SK-N-MC (cell line): ENCODE data around the gene CUEDC2.

Experiments
- EZH2 ChIP-seq: fragments of 200-600 bp; sonication (generic); IDR thresholded peaks from one replicate; pipeline ENCODE4 v1.6.1; 2017; ENCODE audit warnings: antibody characterized with exemption
- FOXP2 ChIP-seq: optimal IDR thresholded peaks from 2 replicates; pipeline ENCODE3; 2011; ENCODE audit warnings: mild to moderate bottlenecking, moderate library complexity; ENCODE audit not compliant: insufficient read depth; ENCODE audit errors: extremely low read length, control extremely low read depth
- POLR2AphosphoS5 ChIP-seq: IDR thresholded peaks from 2 replicates; pipeline ENCODE4 v1.6.1; 2012; ENCODE audit warnings: mild to moderate bottlenecking, low read depth, low read length, borderline replicate concordance

GRCh38 chr10:102412293-102412692 lies 20.1 kb downstream of the CUEDC2 start:
- TF ChIP-seq EZH2 (no peak), POLR2AphosphoS5 (no peak), FOXP2 (no peak)
